Activated naive CD8-positive, alpha-beta T cell (primary cell): ENCODE measurements around the gene OR4D10.
"Not testable (repeated sequence)": the region's sequence is repeated elsewhere in the genome, so short reads cannot be mapped to it uniquely, and the experiment has no call there.

Experiments
- H3K27ac Mint-ChIP-seq: one replicate; pipeline ENCODE4 v1.8.0; 2021; ENCODE audit warnings: mixed read lengths
- H3K27me3 Mint-ChIP-seq: one replicate; pipeline ENCODE4 v1.8.0; 2021; ENCODE audit warnings: mixed read lengths
- H3K36me3 Mint-ChIP-seq: one replicate; pipeline ENCODE4 v1.8.0; 2021; ENCODE audit warnings: mixed read lengths
- H3K4me1 Mint-ChIP-seq: one replicate; pipeline ENCODE4 v1.8.0; 2021; ENCODE audit warnings: low read depth, mixed read lengths
- H3K4me3 Mint-ChIP-seq: one replicate; pipeline ENCODE4 v1.8.0; 2021; ENCODE audit warnings: mild to moderate bottlenecking, mixed read lengths
- H3K9me3 Mint-ChIP-seq: one replicate; pipeline ENCODE4 v1.8.0; 2021; ENCODE audit warnings: low read depth, mixed read lengths

OR4D10 gene

DNA sequence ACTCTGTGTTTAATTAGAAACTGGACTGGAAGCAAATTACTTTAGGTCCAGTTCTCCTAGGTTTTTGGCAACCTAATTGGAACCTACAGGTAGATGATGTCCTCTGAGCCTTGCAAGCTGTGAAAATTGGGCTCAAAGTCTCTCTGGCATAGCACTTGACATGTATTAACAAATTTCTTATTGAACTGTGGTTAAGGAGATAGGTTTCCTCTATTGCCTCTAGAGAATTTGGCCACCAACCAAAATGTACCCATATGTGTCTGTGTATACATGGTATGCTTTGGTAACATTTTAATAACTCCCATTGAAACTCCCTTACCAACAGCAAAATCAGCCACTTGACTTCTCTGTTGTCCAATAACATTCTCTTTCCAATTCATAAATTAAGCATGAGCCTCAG is at the start of gene OR4D10:
Gene OR4D10 (plus strand): TSS at position 301 of the 400 bp plus-strand sequence. CDS start 4,115 bp downstream, outside the sequence.
- Mint-ChIP-seq H3K4me1 (no peaks in the 10 kb centered on the region), H3K9me3 (no peaks in the 10 kb centered on the region), H3K27ac (no peak within 1 kb of the TSS), H3K27me3 (peaks cover 12% of the 10 kb centered on the region), H3K4me3 (no peak within 1 kb of the TSS), H3K36me3 (no peaks in the 10 kb centered on the region)

DNA sequence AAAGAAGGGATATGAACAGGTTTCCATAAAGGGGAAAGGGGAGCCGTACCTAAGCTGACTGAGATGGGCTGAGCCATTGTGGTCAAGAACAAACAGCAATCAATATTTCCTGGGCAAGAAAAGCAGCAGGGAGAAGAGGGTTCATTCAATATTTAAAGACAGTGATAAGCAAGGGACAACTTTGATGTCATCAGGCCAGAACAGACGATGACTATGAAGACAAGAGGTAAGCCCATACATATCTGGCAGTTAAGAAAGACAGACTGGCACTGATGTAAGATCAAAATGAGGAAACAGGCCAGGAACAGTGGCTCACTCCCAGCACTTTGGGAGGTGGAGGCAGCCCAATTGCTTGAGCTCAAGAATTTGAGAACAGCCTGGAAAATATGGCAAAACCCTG is 49.3 kb upstream of the OR4D10 start:
- H3K36me3 Mint-ChIP-seq, result no peaks in the 10 kb centered on the region
- no peak overlapping the region for H3K4me3 Mint-ChIP-seq
- H3K27me3 Mint-ChIP-seq, result peaks cover 2% of the 10 kb centered on the region
- no peaks in the 10 kb centered on the region for H3K9me3 Mint-ChIP-seq
- H3K4me1 Mint-ChIP-seq, result no peaks in the 10 kb centered on the region
- H3K27ac Mint-ChIP-seq, result no peak overlapping the region

DNA sequence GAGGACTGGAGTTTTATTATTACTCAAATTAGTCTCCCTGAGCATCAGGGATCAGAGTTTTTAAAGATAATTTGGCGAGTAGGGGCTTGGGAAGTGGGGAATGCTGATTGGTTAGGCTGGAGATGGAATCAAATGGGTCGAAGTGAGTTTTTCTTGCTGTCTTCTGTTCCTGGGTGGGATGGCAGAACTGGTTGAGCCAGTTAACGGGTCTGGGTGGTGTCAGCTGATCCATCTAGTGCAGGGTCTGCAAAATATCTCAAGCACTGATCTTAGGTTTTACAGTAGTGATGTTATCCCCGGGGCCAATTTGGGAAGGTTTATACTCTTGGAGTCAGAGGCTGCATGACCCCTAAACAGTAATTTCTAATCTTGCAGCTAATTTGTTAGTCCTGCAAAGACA is 48.0 kb upstream of the OR4D10 start:
- Mint-ChIP-seq H3K36me3 (no peaks in the 10 kb centered on the region), H3K9me3 (no peaks in the 10 kb centered on the region), H3K4me3 (no peak overlapping the region), H3K27ac (no peak overlapping the region), H3K27me3 (peaks cover 3% of the 10 kb centered on the region), H3K4me1 (no peaks in the 10 kb centered on the region)

DNA sequence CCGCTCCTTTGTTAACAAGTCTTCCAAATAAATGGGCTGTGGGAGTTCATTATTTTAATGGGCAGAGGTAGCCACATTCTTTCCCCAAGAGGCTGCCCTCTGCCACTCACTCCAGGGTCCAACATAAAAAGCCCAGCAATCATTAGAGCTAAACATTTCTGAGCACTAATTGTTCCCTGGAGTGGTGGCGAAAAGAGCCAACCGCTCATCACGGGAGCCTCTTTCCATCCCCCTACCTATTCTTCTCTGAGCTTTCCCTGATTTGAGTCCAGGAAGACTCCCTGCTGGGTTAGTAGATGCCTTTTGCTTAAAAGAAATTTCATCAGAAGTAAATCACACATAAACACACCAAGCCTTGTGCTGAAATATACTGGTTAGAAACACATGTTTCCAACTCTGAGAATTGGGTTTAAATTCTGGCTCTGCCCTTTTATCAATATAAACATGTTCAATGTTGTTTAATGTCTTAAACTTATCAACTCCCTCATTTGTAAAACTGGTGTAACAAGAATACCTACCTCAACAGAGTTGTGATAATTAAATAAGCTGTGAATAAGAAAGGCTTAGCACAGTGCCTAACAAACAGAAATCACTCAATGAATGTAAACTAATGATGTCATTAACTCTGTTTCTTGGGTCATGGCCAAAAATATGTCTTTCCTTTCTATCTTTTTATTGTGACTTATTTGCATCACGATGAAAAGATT is 46.6 kb upstream of the OR4D10 start, which contains the start of gene OR5A2:
Gene OR5A2 (minus strand): TSS at position 53 of the 707 bp plus-strand sequence. CDS start 3,460 bp downstream, outside the sequence.
- H3K36me3 Mint-ChIP-seq, result no peaks in the 10 kb centered on the region
- no peak within 1 kb of the TSS for H3K4me3 Mint-ChIP-seq
- H3K9me3 Mint-ChIP-seq, result no peaks in the 10 kb centered on the region
- no peak within 1 kb of the TSS for H3K27ac Mint-ChIP-seq
- peaks cover 3% of the 10 kb centered on the region for H3K27me3 Mint-ChIP-seq
- no peaks in the 10 kb centered on the region for H3K4me1 Mint-ChIP-seq

DNA sequence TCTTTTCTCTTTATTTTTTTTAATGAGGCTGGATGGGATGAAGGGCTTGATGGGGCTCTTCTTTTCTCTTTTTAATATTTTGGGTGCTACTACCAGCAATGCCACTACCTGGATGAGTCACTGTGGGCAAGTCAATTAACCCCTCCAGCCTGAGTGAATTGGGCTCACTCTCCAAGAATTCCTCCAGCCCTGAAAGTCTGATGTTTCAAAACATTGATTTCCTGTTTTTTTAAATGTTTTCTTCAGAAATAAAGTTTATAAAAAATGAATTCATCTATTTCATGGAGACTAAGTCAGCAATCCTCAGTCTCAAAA is 46.1 kb upstream of the OR4D10 start:
- H3K9me3 Mint-ChIP-seq, result no peaks in the 10 kb centered on the region
- no peak overlapping the region for H3K27ac Mint-ChIP-seq
- no peaks in the 10 kb centered on the region for H3K4me1 Mint-ChIP-seq
- peaks cover 7% of the 10 kb centered on the region for H3K27me3 Mint-ChIP-seq
- H3K36me3 Mint-ChIP-seq, result no peaks in the 10 kb centered on the region
- no peak overlapping the region for H3K4me3 Mint-ChIP-seq

DNA sequence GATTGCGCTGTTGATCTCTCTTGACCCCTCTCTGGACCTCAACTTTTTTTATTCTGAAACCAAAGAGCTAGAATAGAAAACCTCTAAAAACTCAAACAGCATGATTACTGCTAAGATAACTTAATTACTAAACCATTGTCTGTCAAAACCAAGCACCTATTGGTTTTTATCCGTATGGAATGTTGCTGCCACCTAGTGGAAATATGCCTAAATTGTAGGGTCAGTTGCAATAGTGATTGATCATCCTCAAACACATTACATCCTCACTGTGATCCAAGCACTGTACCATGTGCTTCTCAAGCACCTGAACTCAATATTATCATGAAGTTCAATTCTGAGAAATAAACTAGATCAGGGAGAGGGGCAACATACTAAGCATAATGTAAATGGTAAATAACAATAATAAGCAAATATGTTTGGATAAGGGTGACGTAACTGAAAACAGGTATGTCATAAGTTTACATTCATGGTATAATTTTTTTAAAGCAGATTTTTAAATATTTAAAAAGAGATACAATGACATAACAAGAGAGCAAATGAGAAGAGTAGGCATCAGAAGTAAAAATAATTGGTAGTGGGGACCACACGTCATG is 43.1 kb upstream of the OR4D10 start:
- no peak overlapping the region for H3K4me3 Mint-ChIP-seq
- H3K27ac Mint-ChIP-seq, result no peak overlapping the region
- no peaks in the 10 kb centered on the region for H3K36me3 Mint-ChIP-seq
- H3K4me1 Mint-ChIP-seq, result no peaks in the 10 kb centered on the region
- H3K27me3 Mint-ChIP-seq, result peaks cover 9% of the 10 kb centered on the region
- no peaks in the 10 kb centered on the region for H3K9me3 Mint-ChIP-seq

DNA sequence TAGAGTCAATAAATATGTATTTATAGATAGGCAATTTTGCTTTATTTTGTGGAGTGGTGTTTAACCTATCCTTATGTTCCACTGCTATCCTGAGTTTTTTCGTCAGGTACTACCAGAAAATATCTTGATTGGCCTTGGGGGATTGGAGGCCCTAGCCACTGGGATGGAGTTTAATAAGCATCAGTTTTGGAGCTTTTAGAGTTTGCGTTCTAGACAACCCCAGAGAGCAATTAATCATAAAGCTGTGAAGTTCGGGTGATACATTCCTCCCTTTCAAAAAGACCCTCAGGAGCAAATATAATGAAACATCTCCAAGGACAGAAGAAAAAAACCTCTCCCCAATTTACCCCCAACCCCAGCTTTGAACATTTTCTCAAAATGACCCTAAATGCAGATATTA is 36.9 kb upstream of the OR4D10 start, which contains the start of gene OR5A1:
Gene OR5A1 (plus strand): TSS at position 301 of the 400 bp plus-strand sequence. CDS start 6,700 bp downstream, outside the sequence.
- Mint-ChIP-seq H3K36me3 (no peaks in the 10 kb centered on the region), H3K4me1 (no peaks in the 10 kb centered on the region), H3K27me3 (peaks cover 6% of the 10 kb centered on the region), H3K9me3 (no peaks in the 10 kb centered on the region), H3K4me3 (no peak within 1 kb of the TSS), H3K27ac (no peak within 1 kb of the TSS)

DNA sequence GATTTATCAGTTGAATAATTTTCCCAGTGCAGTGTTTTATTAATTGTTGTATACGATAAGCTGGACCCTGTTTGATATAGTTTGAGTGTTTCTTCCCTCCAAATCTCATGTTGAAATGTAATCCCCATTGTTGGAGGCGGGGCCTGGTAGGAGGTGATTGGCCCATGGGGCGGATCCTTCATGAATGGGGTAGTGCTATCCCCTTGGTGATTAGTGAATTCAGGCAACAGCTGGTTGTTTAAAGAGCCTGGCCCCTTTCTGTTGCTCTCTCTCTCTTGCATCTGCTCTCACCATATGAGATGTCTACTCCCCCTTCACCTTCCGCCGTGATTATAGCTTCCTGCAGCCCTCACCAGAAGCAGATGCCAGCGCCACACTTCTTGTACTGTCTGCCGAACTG is 35.3 kb upstream of the OR4D10 start:
- H3K4me1 Mint-ChIP-seq, result no peaks in the 10 kb centered on the region
- H3K36me3 Mint-ChIP-seq, result no peaks in the 10 kb centered on the region
- H3K4me3 Mint-ChIP-seq, result no peak overlapping the region
- H3K27ac Mint-ChIP-seq, result no peak overlapping the region
- H3K27me3 Mint-ChIP-seq, result peaks cover 4% of the 10 kb centered on the region
- H3K9me3 Mint-ChIP-seq, result no peaks in the 10 kb centered on the region

DNA sequence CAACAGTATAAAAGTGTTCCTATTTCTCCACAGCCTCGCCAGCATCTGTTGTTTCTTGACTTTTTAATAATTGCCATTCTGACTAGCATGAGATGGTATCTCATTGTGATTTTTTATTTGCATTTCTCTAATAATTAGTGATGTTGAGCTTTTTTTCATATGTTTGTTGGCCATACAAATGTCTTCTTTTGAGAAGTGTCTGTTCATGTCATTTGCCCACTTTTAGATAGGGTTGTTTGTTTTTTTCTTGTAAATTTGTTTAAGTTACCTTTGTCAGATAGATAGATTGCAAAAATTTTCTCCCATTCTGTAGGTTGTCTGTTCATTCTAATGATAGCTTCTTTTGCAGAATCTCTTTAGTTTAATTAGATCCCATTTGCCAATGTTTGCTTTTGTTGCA is 27.5 kb upstream of the OR4D10 start:
- H3K36me3 Mint-ChIP-seq, H3K4me1 Mint-ChIP-seq, H3K27ac Mint-ChIP-seq, H3K27me3 Mint-ChIP-seq, H3K4me3 Mint-ChIP-seq, H3K9me3 Mint-ChIP-seq: not testable (repeated sequence)

DNA sequence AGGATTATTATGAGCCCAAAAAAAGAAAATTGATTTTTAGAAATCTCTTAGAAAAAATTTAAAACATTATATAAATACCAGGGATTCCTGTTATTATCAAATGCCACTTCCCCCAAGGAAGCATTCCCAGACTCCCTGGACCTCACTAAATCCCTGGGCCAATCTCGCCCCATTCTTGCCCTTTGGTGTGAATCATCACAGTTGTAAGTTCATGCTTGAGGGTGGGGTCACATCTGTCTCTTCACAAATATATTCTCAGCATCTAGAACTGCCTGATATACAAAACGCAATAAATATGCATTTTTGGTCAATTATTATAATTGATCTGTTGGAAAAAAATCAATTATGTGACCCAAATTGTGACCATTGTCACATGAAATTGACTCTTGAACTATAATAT is 24.6 kb upstream of the OR4D10 start:
- Mint-ChIP-seq H3K27ac (no peak overlapping the region), H3K4me1 (no peaks in the 10 kb centered on the region), H3K9me3 (no peaks in the 10 kb centered on the region), H3K27me3 (peaks cover 3% of the 10 kb centered on the region), H3K4me3 (no peak overlapping the region), H3K36me3 (no peaks in the 10 kb centered on the region)

DNA sequence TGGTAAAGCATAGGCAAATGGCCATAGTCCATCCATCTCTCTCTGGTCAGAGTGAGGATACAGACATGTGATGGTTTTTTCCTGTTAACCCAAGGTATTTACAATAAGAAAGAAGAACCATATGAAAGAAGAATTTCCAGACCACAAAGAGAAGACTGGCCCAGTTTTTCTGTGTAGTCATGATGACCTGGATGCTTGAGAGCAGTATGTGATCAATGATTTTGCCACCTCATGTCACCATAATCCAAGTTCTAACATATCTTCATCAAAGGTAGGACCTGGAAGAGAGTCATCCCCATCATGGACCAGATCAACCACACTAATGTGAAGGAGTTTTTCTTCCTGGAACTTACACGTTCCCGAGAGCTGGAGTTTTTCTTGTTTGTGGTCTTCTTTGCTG is 16.5 kb upstream of the OR4D10 start, which contains the start of gene OR4D6:
Gene OR4D6 (plus strand): TSS at position 301 of the 400 bp plus-strand sequence. CDS start 0 bp downstream, at position 301.
- Mint-ChIP-seq H3K27ac (no peak within 1 kb of the TSS), H3K27me3 (peaks cover 12% of the 10 kb centered on the region)

DNA sequence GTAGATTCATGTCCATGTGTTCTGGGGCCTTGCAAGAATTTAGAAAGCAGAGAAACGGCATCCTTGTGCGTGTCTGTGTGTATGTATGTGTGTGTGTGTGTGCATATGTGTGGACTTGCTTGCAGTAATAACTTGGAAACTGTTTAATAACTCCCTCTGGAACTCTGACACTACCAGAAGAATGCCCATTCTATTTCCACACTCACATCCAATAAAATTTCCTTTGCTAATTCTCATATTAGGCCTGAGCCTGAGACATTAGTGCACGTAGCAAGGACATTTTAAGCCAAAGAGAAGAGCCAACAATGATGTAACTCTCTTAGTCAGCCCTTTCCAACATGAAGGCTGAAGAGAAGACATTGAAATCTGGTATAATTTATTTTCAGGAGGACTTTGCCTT is 13.2 kb upstream of the OR4D10 start:
- Mint-ChIP-seq H3K4me3 (no peak overlapping the region), H3K27me3 (peaks cover 17% of the 10 kb centered on the region), H3K9me3 (no peaks in the 10 kb centered on the region)

More for the DNA sequence above, 16.5 kb upstream of the OR4D10 start, which contains the start of gene OR4D6:
- H3K4me3 Mint-ChIP-seq, result no peak within 1 kb of the TSS
- H3K4me1 Mint-ChIP-seq, result no peaks in the 10 kb centered on the region
- no peaks in the 10 kb centered on the region for H3K9me3 Mint-ChIP-seq
- no peaks in the 10 kb centered on the region for H3K36me3 Mint-ChIP-seq

DNA sequence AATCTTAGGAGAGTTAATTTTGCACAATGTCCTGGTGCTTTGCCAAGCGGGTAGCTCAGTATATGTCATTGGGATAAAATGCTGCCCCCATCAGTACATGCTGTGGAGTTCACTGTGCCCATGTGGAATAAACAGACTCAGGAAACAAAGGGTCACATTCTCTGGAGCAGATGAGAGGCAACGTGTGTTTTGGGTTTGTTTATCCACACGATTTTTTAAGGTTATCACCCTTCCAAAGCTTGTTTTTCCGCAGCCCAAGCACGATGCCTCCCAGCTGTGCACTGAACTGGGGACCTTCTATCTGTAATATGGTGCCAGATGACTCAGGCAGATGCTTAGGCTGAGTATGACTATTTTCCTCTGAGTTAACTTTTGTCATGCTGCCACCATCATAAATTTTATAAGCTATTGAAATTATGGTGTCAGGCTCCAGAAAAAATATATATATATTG is 9.9 kb upstream of the OR4D10 start:
- Mint-ChIP-seq H3K4me1 (no peaks in the 10 kb centered on the region), H3K4me3 (no peak overlapping the region), H3K9me3 (no peaks in the 10 kb centered on the region), H3K27ac (no peak overlapping the region), H3K27me3 (peaks cover 20% of the 10 kb centered on the region), H3K36me3 (no peaks in the 10 kb centered on the region)

More for the DNA sequence above, 13.2 kb upstream of the OR4D10 start:
- Mint-ChIP-seq H3K4me1 (no peaks in the 10 kb centered on the region), H3K27ac (no peak overlapping the region), H3K36me3 (no peaks in the 10 kb centered on the region)

DNA sequence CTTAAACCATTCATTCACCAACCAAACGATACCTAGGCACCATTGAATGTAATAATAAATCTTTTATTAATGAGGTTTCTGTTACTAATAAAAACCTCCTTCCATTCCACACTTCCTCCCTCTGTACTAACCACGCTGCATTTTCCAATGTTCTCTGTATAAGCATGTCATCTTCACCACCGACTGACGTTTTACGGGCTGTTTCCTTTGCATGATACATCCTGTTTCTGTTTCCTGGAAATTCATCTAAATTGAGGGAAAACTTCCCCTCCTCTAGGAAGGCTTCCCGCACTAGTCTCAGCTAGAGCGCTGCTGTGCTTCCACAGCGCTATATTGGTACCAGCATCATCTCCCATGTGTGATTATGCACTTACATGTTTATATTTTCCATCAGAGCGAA is 2.1 kb downstream of the OR4D10 start:
- Mint-ChIP-seq H3K27me3 (peaks cover 10% of the 10 kb centered on the region), H3K27ac (no peak overlapping the region), H3K36me3 (no peaks in the 10 kb centered on the region), H3K9me3 (no peaks in the 10 kb centered on the region), H3K4me1 (no peaks in the 10 kb centered on the region), H3K4me3 (no peak overlapping the region)

DNA sequence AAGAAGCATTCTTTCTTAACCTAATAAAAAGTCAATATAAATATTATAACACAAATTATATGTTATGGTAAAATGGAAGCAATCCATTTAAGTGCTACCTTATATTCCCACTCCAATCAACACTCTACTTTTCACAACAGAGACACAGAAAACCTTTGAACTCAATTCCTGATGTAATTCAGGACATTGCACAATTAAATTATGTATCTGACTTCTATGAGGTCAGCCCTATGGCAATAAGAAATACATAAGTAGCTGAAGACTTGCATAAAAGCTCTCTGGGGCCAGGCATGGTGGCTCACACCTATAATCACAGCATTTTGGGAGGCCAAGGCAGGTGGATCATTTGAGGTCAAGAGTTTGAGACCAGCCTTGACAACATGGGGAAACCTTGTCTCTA is 6.8 kb downstream of the OR4D10 start:
- Mint-ChIP-seq H3K27ac (no peak overlapping the region), H3K4me1 (no peaks in the 10 kb centered on the region), H3K9me3 (no peaks in the 10 kb centered on the region), H3K4me3 (no peak overlapping the region), H3K36me3 (no peaks in the 10 kb centered on the region), H3K27me3 (peaks cover 8% of the 10 kb centered on the region)
